Measurements from ENCODE around the gene DVL1. TPM values are rescaled to one million over a fixed set of nuclear protein-coding genes. Genes with fewer than 3 reads are reported as not detected.

The DVL1 gene
- total RNA-seq, 1 donor from 2014 or later = 55.0 TPM

DNA sequence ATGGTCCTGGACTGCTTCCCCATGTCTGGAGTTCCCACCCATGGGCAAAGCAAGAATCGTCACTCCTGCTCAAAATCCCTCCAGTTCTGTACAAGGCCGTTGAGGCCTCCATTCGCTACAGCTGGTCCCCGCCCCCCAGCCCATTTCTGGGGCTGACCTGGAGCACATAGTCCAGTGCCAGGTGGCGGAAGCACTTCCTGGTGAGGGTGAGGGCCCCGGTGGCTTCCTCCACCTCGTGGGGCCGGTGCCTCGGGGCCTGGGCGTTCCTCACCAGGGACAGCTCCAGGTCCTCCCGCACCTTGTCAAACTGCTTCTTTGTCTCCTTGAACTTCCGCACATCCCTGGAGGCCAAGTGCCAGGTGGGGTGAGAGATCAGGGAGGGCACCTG is 48.9 kb downstream of the DVL1 start:
- no peak overlapping the region for H3K4me3 Mint-ChIP-seq (ENCODE audit: unreplicated experiment)
- no peaks in the 10 kb centered on the region for H3K9me3 ChIP-seq (ENCODE audit: insufficient read depth, low read depth, low read length)
- H3K4me3 ChIP-seq (ENCODE audit: insufficient read depth, low read depth, low read length) = no peak overlapping the region
- H3K9ac ChIP-seq (ENCODE audit: low read length) = no peak overlapping the region
- no peak overlapping the region for H3K27ac ChIP-seq (ENCODE audit: low read depth, low read length)
- peaks cover 12% of the 10 kb centered on the region for H3K4me1 ChIP-seq (ENCODE audit: insufficient read depth, low read length)
- H3K4me2 ChIP-seq (ENCODE audit: low read length) = no peak overlapping the region
- H3K36me3 ChIP-seq (ENCODE audit: insufficient read depth, low read length) = no peaks in the 10 kb centered on the region
- no peaks in the 10 kb centered on the region for H3K27me3 ChIP-seq (ENCODE audit: insufficient read depth, low read length)
- no peaks in the 10 kb centered on the region for H3K9me3 Mint-ChIP-seq (ENCODE audit: unreplicated experiment)
- FAIRE-seq (no peak), DNase-seq (ENCODE audit: low read depth) (no peak)
- TF ChIP-seq EZH2 (IDR thresholded peaks at IDR 0.05; ENCODE audit: insufficient read depth, low read length) = no peak
- TF ChIP-seq, protein P1, sequence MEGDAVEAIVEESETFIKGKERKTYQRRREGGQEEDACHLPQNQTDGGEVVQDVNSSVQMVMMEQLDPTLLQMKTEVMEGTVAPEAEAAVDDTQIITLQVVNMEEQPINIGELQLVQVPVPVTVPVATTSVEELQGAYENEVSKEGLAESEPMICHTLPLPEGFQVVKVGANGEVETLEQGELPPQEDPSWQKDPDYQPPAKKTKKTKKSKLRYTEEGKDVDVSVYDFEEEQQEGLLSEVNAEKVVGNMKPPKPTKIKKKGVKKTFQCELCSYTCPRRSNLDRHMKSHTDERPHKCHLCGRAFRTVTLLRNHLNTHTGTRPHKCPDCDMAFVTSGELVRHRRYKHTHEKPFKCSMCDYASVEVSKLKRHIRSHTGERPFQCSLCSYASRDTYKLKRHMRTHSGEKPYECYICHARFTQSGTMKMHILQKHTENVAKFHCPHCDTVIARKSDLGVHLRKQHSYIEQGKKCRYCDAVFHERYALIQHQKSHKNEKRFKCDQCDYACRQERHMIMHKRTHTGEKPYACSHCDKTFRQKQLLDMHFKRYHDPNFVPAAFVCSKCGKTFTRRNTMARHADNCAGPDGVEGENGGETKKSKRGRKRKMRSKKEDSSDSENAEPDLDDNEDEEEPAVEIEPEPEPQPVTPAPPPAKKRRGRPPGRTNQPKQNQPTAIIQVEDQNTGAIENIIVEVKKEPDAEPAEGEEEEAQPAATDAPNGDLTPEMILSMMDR (IDR thresholded peaks at IDR 0.05; ENCODE audit: insufficient read depth, low read depth, low read length) = no peak
- peaks cover 2% of the 10 kb centered on the region for H3K4me1 Mint-ChIP-seq (ENCODE audit: low read depth, unreplicated experiment)
- H3K79me2 ChIP-seq (ENCODE audit: insufficient read depth, low read length) = peaks cover 21% of the 10 kb centered on the region
- H3K36me3 Mint-ChIP-seq (ENCODE audit: low read depth, unreplicated experiment) = no peaks in the 10 kb centered on the region
- H4K20me1 ChIP-seq (ENCODE audit: insufficient read depth, low read length) = peaks cover 54% of the 10 kb centered on the region
- H3K27me3 Mint-ChIP-seq (ENCODE audit: low read depth, unreplicated experiment) = no peaks in the 10 kb centered on the region
- H3K27ac Mint-ChIP-seq (ENCODE audit: unreplicated experiment) = peak overlapping the region; percentile 18
- H2AFZ ChIP-seq (ENCODE audit: low read depth, low read length) = no peak overlapping the region

DNA sequence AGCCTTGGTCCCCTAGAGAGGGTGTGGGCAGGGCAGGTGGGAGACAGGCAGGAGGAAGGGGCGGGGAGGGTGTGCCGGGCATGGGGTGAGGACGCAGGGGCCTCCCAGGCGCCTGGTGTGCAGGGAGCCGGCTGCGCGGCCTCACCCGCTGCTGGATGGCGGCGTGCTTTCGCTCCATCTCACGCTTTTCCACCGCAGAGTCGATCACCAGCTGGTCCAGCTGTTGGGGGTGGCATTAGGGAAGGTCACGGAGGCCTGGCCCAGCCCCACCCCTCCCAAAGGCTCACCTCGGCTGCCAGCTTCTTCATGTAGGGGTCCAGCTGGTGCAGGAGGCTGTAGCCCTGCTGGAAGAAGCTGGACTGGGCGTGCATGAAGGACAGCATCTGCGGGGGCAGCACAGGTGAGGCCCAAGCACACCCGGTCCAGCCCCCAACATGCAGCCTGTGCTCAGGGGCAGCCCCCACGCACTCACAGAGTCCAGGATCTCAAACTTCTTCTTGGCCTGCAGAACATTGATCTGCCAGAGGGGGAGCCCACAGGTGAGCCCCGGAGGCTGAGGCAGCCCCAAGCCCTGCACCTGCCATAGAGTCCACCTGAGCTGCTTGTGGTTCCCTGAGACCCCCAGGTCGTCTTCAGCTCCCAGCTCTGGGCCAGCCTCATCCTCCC is 49.4 kb downstream of the DVL1 start:
- peaks cover 7% of the 10 kb centered on the region for H3K4me1 ChIP-seq (ENCODE audit: insufficient read depth, low read length)
- H3K79me2 ChIP-seq (ENCODE audit: insufficient read depth, low read length) = peaks cover 15% of the 10 kb centered on the region
- Mint-ChIP-seq H3K27ac (ENCODE audit: unreplicated experiment) (no peak overlapping the region), H3K9me3 (ENCODE audit: unreplicated experiment) (no peaks in the 10 kb centered on the region), H3K4me3 (ENCODE audit: unreplicated experiment) (no peak overlapping the region), H3K4me1 (ENCODE audit: low read depth, unreplicated experiment) (peaks cover 2% of the 10 kb centered on the region), H3K36me3 (ENCODE audit: low read depth, unreplicated experiment) (no peaks in the 10 kb centered on the region), H3K27me3 (ENCODE audit: low read depth, unreplicated experiment) (no peaks in the 10 kb centered on the region)
- DNase-seq (ENCODE audit: low read depth) (no peak), FAIRE-seq (no peak)
- no peaks in the 10 kb centered on the region for H3K27me3 ChIP-seq (ENCODE audit: insufficient read depth, low read length)
- peaks cover 49% of the 10 kb centered on the region for H4K20me1 ChIP-seq (ENCODE audit: insufficient read depth, low read length)
- no peaks in the 10 kb centered on the region for H3K36me3 ChIP-seq (ENCODE audit: insufficient read depth, low read length)
- no peak overlapping the region for H3K4me2 ChIP-seq (ENCODE audit: low read length)
- H3K27ac ChIP-seq (ENCODE audit: low read depth, low read length) = no peak overlapping the region
- H3K9me3 ChIP-seq (ENCODE audit: insufficient read depth, low read depth, low read length) = no peaks in the 10 kb centered on the region
- no peak overlapping the region for H2AFZ ChIP-seq (ENCODE audit: low read depth, low read length)
- TF ChIP-seq, protein P1 (IDR thresholded peaks at IDR 0.05; ENCODE audit: insufficient read depth, low read depth, low read length) = peak; percentile 12
- no peak for TF ChIP-seq EZH2 (IDR thresholded peaks at IDR 0.05; ENCODE audit: insufficient read depth, low read length)
- no peak overlapping the region for H3K4me3 ChIP-seq (ENCODE audit: insufficient read depth, low read depth, low read length)
- no peak overlapping the region for H3K9ac ChIP-seq (ENCODE audit: low read length)
